Activated CD8-positive, alpha-beta T cell treated with anti-CD3 and anti-CD28 coated beads for 36 hours (primary cell): Measurements from ENCODE around the gene CNOT6. TPM values are rescaled to one million over a fixed set of nuclear protein-coding genes. Genes with fewer than 3 reads are reported as not detected.
A peak's percentile ranks its signal among the peaks of the same experiment; 100 is the strongest.

Source experiments
- ATAC-seq: fragments of 200-7000 bp; cut with Tn5 transposase; one replicate; pipeline ENCODE4 v1.10.0; 2021; ENCODE audit warnings: mild to moderate bottlenecking, moderate library complexity
- CTCF ChIA-PET: fragments of 350-600 bp; sonication (Branson Sonifier 250); formaldehyde crosslinking; loops from one replicate; lab custom pipeline; 2021; ENCODE audit warnings: antibody characterized with exemption; lab: Charles Lee
- POLR2A ChIA-PET: fragments of 350-600 bp; sonication (Branson Sonifier 250); formaldehyde crosslinking; loops from one replicate; lab custom pipeline; 2021; ENCODE audit warnings: antibody characterized with exemption; lab: Charles Lee
- DNase-seq: peaks from one replicate; pipeline ENCODE4 v3.0.0-alpha.2; 2020
- H3K27ac Mint-ChIP-seq: one replicate; pipeline ENCODE4 v1.8.0; 2021; ENCODE audit warnings: mild to moderate bottlenecking, mixed read lengths
- H3K27me3 Mint-ChIP-seq: one replicate; pipeline ENCODE4 v1.8.0; 2021; ENCODE audit warnings: mixed read lengths
- H3K36me3 Mint-ChIP-seq: one replicate; pipeline ENCODE4 v1.8.0; 2021; ENCODE audit warnings: low read depth, mixed read lengths
- H3K4me1 Mint-ChIP-seq: one replicate; pipeline ENCODE4 v1.8.0; 2021; ENCODE audit warnings: low read depth, mixed read lengths
- H3K4me3 Mint-ChIP-seq: one replicate; pipeline ENCODE4 v1.8.0; 2021; ENCODE audit warnings: mild to moderate bottlenecking, moderate library complexity, mixed read lengths
- H3K9me3 Mint-ChIP-seq: one replicate; pipeline ENCODE4 v1.8.0; 2021; ENCODE audit warnings: mixed read lengths
- CTCF ChIP-seq: fragments of 200-600 bp; IDR thresholded peaks from one replicate; pipeline ENCODE4 v1.8.0; 2022; ENCODE audit warnings: antibody characterized with exemption, mild to moderate bottlenecking
- intact Hi-C: fragments of 100-400 bp; cut with micrococcal nuclease; formaldehyde crosslinking; loops from one replicate; pipeline ENCODE4 v1.10.0; 2022
- total RNA-seq, 2 experiments: library from RNA; stranded (reverse); gene quantifications; one replicate each; pipeline ENCODE4 v1.2.3, GENCODE V29; 2021

CNOT6 gene
- total RNA-seq, 2 experiments from 2014 or later = 28.4 to 30.4 TPM

GRCh38 chr5:180605554-180606214 lies 111.5 kb downstream of the CNOT6 start:
- H3K36me3 Mint-ChIP-seq = no peaks in the 10 kb centered on the region
- CTCF ChIA-PET = interaction anchor here (0.7 to 2.4 kb wide), 17 partner anchors 11 to 313 kb away, joined by 3 to 12 read pairs (median 4); no protein-coding TSS in a partner anchor
- H3K27me3 Mint-ChIP-seq = no peaks in the 10 kb centered on the region
- peak; percentile 85 for TF ChIP-seq CTCF
- no peaks in the 10 kb centered on the region for H3K9me3 Mint-ChIP-seq
- H3K4me3 Mint-ChIP-seq = no peak overlapping the region
- peaks cover 6% of the 10 kb centered on the region for H3K4me1 Mint-ChIP-seq
- intact Hi-C loops = no loop called here
- ATAC-seq = peak; percentile 90
- no peak overlapping the region for H3K27ac Mint-ChIP-seq
- peak; percentile 87 for DNase-seq
- POLR2A ChIA-PET = interaction anchor here (1.0 kb wide), 1 partner anchor 107 kb away, joined by 4 read pairs; no protein-coding TSS in a partner anchor

- POLR2A ChIA-PET = interaction anchor here (1.0 kb wide), 1 partner anchor 108 kb away, joined by 4 read pairs; no protein-coding TSS in a partner anchor
- H3K27ac Mint-ChIP-seq = no peak overlapping the region
- no peak for DNase-seq
- no peak overlapping the region for H3K4me3 Mint-ChIP-seq
- intact Hi-C loops = no loop called here
- peaks cover 6% of the 10 kb centered on the region for H3K4me1 Mint-ChIP-seq
- H3K36me3 Mint-ChIP-seq = no peaks in the 10 kb centered on the region
- H3K27me3 Mint-ChIP-seq = no peaks in the 10 kb centered on the region
- no peaks in the 10 kb centered on the region for H3K9me3 Mint-ChIP-seq
- CTCF ChIA-PET = interaction anchor here (0.6 to 2.4 kb wide), 20 partner anchors 9 to 313 kb away, joined by 3 to 12 read pairs (median 4); no protein-coding TSS in a partner anchor
- no peak for ATAC-seq
- TF ChIP-seq CTCF = peak; percentile 46
These were observed 112.1 kb downstream of the CNOT6 start for GRCh38 chr5:180606215-180606785.

GRCh38 chr5:180607861-180608571 lies 113.8 kb downstream of the CNOT6 start:
- Mint-ChIP-seq H3K36me3 (no peaks in the 10 kb centered on the region), H3K4me1 (peaks cover 6% of the 10 kb centered on the region), H3K4me3 (no peak overlapping the region), H3K27me3 (no peaks in the 10 kb centered on the region), H3K9me3 (no peaks in the 10 kb centered on the region), H3K27ac (no peak overlapping the region)
- DNase-seq (peak; percentile 49), ATAC-seq (no peak)
- POLR2A ChIA-PET = no interaction called here
- no peak for TF ChIP-seq CTCF
- intact Hi-C loops = no loop called here
- CTCF ChIA-PET = no interaction called here

- ChIA-PET POLR2A (no interaction called here), CTCF (no interaction called here)
- TF ChIP-seq CTCF = no peak
- no peaks in the 10 kb centered on the region for H3K9me3 Mint-ChIP-seq
- intact Hi-C loops = no loop called here
- H3K36me3 Mint-ChIP-seq = no peaks in the 10 kb centered on the region
- no peak overlapping the region for H3K27ac Mint-ChIP-seq
- H3K4me3 Mint-ChIP-seq = no peak overlapping the region
- peaks cover 6% of the 10 kb centered on the region for H3K4me1 Mint-ChIP-seq
- ATAC-seq (no peak), DNase-seq (no peak)
- no peaks in the 10 kb centered on the region for H3K27me3 Mint-ChIP-seq
These were observed 114.6 kb downstream of the CNOT6 start for GRCh38 chr5:180608572-180609310.
